GM18505 (cell line): Measurements from ENCODE around the gene TNPO3.

ENCODE experiments used
- ATAC-seq: cut with Tn5 transposase; IDR thresholded peaks from one replicate; pipeline ENCODE4 v1.9.1; 2021; ENCODE audit not compliant: unreplicated experiment
- POLR2A ChIP-seq: IDR thresholded peaks from 4 replicates; pipeline ENCODE4 v1.6.1; 2011; ENCODE audit warnings: borderline replicate concordance; ENCODE audit not compliant: insufficient read depth, insufficient read length; ENCODE audit errors: extremely low read depth

The TNPO3 gene

GRCh38 chr7:129054438-129055293 lies at the start of gene TNPO3:
TSS of gene TNPO3 (minus strand) at chr7:129055111. CDS start at chr7:129054770, 341 bp downstream.
- peak; percentile 88 for TF ChIP-seq POLR2A

GRCh38 chr7:129103561-129104324 lies 48.8 kb upstream of the TNPO3 start:
- no peak for TF ChIP-seq POLR2A
- no peak for ATAC-seq

More at GRCh38 chr7:129054438-129055293, at the start of gene TNPO3:
- peak; percentile 84 for ATAC-seq

- TF ChIP-seq POLR2A, result no peak
- ATAC-seq, result no peak
Observed at GRCh38 chr7:129101746-129102145, 46.8 kb upstream of the TNPO3 start.

- no peak for TF ChIP-seq POLR2A
Observed at GRCh38 chr7:129100827-129101166, 45.9 kb upstream of the TNPO3 start.

GRCh38 chr7:129098409-129099084 lies 43.6 kb upstream of the TNPO3 start:
- no peak for ATAC-seq
- no peak for TF ChIP-seq POLR2A

More at GRCh38 chr7:129100827-129101166, 45.9 kb upstream of the TNPO3 start:
- no peak for ATAC-seq

- no peak for TF ChIP-seq POLR2A
- no peak for ATAC-seq
Observed at GRCh38 chr7:129095258-129095657, 40.3 kb upstream of the TNPO3 start.

- ATAC-seq, result no peak
- TF ChIP-seq POLR2A, result no peak
Observed at GRCh38 chr7:129094501-129094900, 39.6 kb upstream of the TNPO3 start.

GRCh38 chr7:129093867-129094456 lies 39.1 kb upstream of the TNPO3 start:
- TF ChIP-seq POLR2A, result no peak
- ATAC-seq, result no peak

GRCh38 chr7:129091484-129092002 lies 36.6 kb upstream of the TNPO3 start:
- TF ChIP-seq POLR2A, result no peak
- ATAC-seq, result no peak

- TF ChIP-seq POLR2A, result no peak
- ATAC-seq, result no peak
Observed at GRCh38 chr7:129090300-129090907, 35.5 kb upstream of the TNPO3 start.

GRCh38 chr7:129089521-129090212 lies 34.8 kb upstream of the TNPO3 start:
- TF ChIP-seq POLR2A, result no peak
- ATAC-seq, result peak; percentile 69
